GM19328 (cell line): ENCODE measurements around the gene WDR20.
"Not testable (repeated sequence)": the region's sequence is repeated elsewhere in the genome, so short reads cannot be mapped to it uniquely, and the experiment has no call there.

ENCODE experiments used
- ATAC-seq: cut with Tn5 transposase; IDR thresholded peaks from one replicate; pipeline ENCODE4 v1.9.1; 2021; ENCODE audit warnings: mild to moderate bottlenecking, moderate library complexity; ENCODE audit not compliant: unreplicated experiment

The WDR20 gene

GRCh38 chr14:102139286-102140026, at the start of gene WDR20:
WDR20 (plus strand) TSS chr14:102139897; CDS start chr14:102139924, 27 bp downstream.
- ATAC-seq = peak; percentile 91

- ATAC-seq = no peak
These were observed 49.0 kb upstream of the WDR20 start for GRCh38 chr14:102090713-102091112.

- no peak for ATAC-seq
These were observed 46.9 kb upstream of the WDR20 start for GRCh38 chr14:102092806-102093205.

- no peak for ATAC-seq
These were observed 45.6 kb upstream of the WDR20 start for GRCh38 chr14:102094101-102094500.

GRCh38 chr14:102095231-102095870, 44.3 kb upstream of the WDR20 start:
- ATAC-seq = no peak

GRCh38 chr14:102095871-102096568, 43.7 kb upstream of the WDR20 start:
- ATAC-seq = no peak

GRCh38 chr14:102096569-102097188, 43.0 kb upstream of the WDR20 start:
- no peak for ATAC-seq

GRCh38 chr14:102097441-102098135, 42.1 kb upstream of the WDR20 start:
- ATAC-seq = no peak

GRCh38 chr14:102103062-102103695, 36.5 kb upstream of the WDR20 start:
- ATAC-seq = no peak

GRCh38 chr14:102105369-102105768, 34.3 kb upstream of the WDR20 start:
- no peak for ATAC-seq

- ATAC-seq = not testable (repeated sequence)
These were observed 30.4 kb upstream of the WDR20 start for GRCh38 chr14:102109332-102109731.

GRCh38 chr14:102111101-102111500, 28.6 kb upstream of the WDR20 start:
- ATAC-seq = no peak

- ATAC-seq = no peak
These were observed 23.1 kb upstream of the WDR20 start for GRCh38 chr14:102116361-102117180.

- no peak for ATAC-seq
These were observed 21.8 kb upstream of the WDR20 start for GRCh38 chr14:102117852-102118251.

GRCh38 chr14:102120888-102121287, 18.8 kb upstream of the WDR20 start:
- ATAC-seq = no peak

GRCh38 chr14:102121567-102121966, 18.1 kb upstream of the WDR20 start:
- no peak for ATAC-seq

GRCh38 chr14:102124419-102124818, 15.3 kb upstream of the WDR20 start:
- ATAC-seq = no peak

GRCh38 chr14:102125546-102125945, 14.2 kb upstream of the WDR20 start:
- ATAC-seq = no peak

GRCh38 chr14:102126807-102127455, 12.8 kb upstream of the WDR20 start:
- ATAC-seq = no peak
